ENCODE data around the gene SPATA31A7.
"Not testable (repeated sequence)": the region's sequence is repeated elsewhere in the genome, so short reads cannot be mapped to it uniquely, and the experiment has no call there.

The SPATA31A7 gene

DNA sequence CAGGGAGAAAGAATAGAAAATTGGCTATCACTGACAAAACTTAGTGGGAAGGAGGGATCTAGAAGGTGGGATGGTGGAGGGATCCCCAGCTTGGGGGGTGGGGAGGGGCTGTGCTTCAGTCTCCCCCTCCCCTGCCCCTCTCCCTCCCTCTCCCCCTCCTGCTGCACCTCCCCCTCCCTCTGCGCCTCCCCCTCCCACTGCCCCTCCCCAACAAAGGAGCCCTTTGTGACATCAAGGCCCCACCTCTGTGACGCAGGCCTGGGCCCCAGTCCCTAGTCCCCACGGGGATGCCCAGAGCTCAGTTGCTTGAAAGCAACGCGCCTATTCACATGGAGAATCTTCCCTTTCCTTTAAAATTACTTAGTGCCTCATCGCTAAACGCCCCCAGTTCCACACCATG lies at the start of gene SPATA31A7:
Gene SPATA31A7, plus strand, starts transcription at position 301 of the 400 bp plus-strand sequence. Its CDS starts 29 bp downstream, at position 330.
- not testable (repeated sequence) for DNase-seq

DNA sequence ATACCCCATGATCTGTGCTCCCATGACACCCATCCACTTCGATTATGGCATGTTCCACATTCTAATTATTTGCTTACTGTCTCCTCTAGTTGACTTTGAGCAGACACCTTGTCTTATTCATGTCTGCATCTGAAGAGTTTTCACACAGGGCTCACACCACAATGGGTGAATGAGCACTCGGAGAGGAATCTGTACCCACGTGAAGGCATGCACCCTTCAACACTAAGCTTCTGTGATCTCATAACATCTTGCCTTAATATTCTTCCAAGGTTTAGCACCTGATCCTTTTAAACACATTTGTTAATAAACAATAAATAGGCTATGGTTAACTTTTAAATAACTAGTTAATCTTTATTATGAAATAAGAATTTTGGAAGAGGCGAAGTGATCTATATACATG lies 36.6 kb downstream of the SPATA31A7 start:
- DNase-seq, result not testable (repeated sequence)
